CD8-positive, alpha-beta memory T cell (primary cell): ENCODE data around the gene TNRC6C. TPM values are rescaled to one million over a fixed set of nuclear protein-coding genes. Genes with fewer than 3 reads are reported as not detected.
A peak's percentile ranks its signal among the peaks of the same experiment; 100 is the strongest.

Source experiments
- CTCF ChIA-PET: fragments of 350-600 bp; sonication (Branson Sonifier 250); formaldehyde crosslinking; loops from one replicate; lab custom pipeline; 2021; ENCODE audit warnings: antibody characterized with exemption; lab: Charles Lee
- POLR2A ChIA-PET: fragments of 350-600 bp; sonication (Branson Sonifier 250); formaldehyde crosslinking; loops from one replicate; lab custom pipeline; 2021; ENCODE audit warnings: antibody characterized with exemption; lab: Charles Lee
- DNase-seq, 5 donors: peaks; one replicate each; pipeline versions ENCODE4 v3.0.0 to v3.0.0-alpha.2; 2020 to 2022; ENCODE audit warnings: mixed read lengths in 1 of 5
- H3K27ac ChIP-seq: one replicate; pipeline ENCODE4 v1.7.0; 2013; ENCODE audit warnings: low read depth, mild to moderate bottlenecking, low read length, moderate library complexity
- H3K27me3 ChIP-seq: 2 replicates; pipeline ENCODE4 v1.7.0; 2013; ENCODE audit warnings: low read length, mild to moderate bottlenecking; ENCODE audit not compliant: insufficient read depth, poor library complexity, severe bottlenecking
- H3K36me3 ChIP-seq: 2 replicates; pipeline ENCODE4 v1.7.0; 2013; ENCODE audit warnings: mild to moderate bottlenecking, low read length, moderate library complexity; ENCODE audit not compliant: insufficient read depth
- H3K4me1 ChIP-seq: 2 replicates; pipeline ENCODE4 v1.7.0; 2013; ENCODE audit warnings: mild to moderate bottlenecking, low read length, moderate library complexity; ENCODE audit not compliant: insufficient read depth
- H3K4me3 ChIP-seq: 2 replicates; pipeline ENCODE4 v1.7.0; 2013; ENCODE audit warnings: mild to moderate bottlenecking, low read length
- H3K9me3 ChIP-seq: 2 replicates; pipeline ENCODE4 v1.7.0; 2013; ENCODE audit warnings: mild to moderate bottlenecking, low read length
- H3K27ac Mint-ChIP-seq, 8 donors: one replicate each; pipeline ENCODE4 v1.8.0; 2020 to 2021; ENCODE audit warnings: mixed read lengths in 8 of 8, mild to moderate bottlenecking in 6 of 8, inconsistent platforms in 3 of 8, moderate library complexity in 3 of 8
- H3K27me3 Mint-ChIP-seq, 2 donors: one replicate each; pipeline ENCODE4 v1.8.0; 2020 to 2021; ENCODE audit warnings: mixed read lengths in 2 of 2, mild to moderate bottlenecking in 1 of 2, moderate library complexity in 1 of 2
- H3K36me3 Mint-ChIP-seq, 3 donors: one replicate each; pipeline ENCODE4 v1.8.0; 2020 to 2021; ENCODE audit warnings: mixed read lengths in 3 of 3, inconsistent platforms in 1 of 3, mild to moderate bottlenecking in 1 of 3
- H3K4me1 Mint-ChIP-seq, 3 donors: one replicate each; pipeline ENCODE4 v1.8.0; 2020 to 2021; ENCODE audit warnings: mixed read lengths in 3 of 3, inconsistent platforms in 1 of 3, mild to moderate bottlenecking in 1 of 3
- H3K4me3 Mint-ChIP-seq, 7 donors: one replicate each; pipeline ENCODE4 v1.8.0; 2020 to 2021; ENCODE audit warnings: mixed read lengths in 7 of 7, mild to moderate bottlenecking in 6 of 7, moderate library complexity in 4 of 7, inconsistent platforms in 2 of 7
- H3K9me3 Mint-ChIP-seq, 5 donors: one replicate each; pipeline ENCODE4 v1.8.0; 2020 to 2022; ENCODE audit warnings: mixed read lengths in 5 of 5, mild to moderate bottlenecking in 3 of 5, moderate library complexity in 2 of 5, inconsistent platforms in 1 of 5
- polyA plus RNA-seq: library from polyadenylated mRNA; unstranded; fragments of 300-500 nt; fragmentation: Illumina TruSeq; gene quantifications from one replicate; pipeline ENCODE4 v1.2.3, GENCODE V29; 2021
- total RNA-seq, 2 experiments: library from RNA; stranded (reverse); gene quantifications; one replicate each; pipeline ENCODE4 v1.2.3, GENCODE V29; 2021

Gene TNRC6C
- total and polyA plus RNA-seq, 3 experiments from 2014 or later = 7.4 to 28.1 (median 25.9) TPM

DNA sequence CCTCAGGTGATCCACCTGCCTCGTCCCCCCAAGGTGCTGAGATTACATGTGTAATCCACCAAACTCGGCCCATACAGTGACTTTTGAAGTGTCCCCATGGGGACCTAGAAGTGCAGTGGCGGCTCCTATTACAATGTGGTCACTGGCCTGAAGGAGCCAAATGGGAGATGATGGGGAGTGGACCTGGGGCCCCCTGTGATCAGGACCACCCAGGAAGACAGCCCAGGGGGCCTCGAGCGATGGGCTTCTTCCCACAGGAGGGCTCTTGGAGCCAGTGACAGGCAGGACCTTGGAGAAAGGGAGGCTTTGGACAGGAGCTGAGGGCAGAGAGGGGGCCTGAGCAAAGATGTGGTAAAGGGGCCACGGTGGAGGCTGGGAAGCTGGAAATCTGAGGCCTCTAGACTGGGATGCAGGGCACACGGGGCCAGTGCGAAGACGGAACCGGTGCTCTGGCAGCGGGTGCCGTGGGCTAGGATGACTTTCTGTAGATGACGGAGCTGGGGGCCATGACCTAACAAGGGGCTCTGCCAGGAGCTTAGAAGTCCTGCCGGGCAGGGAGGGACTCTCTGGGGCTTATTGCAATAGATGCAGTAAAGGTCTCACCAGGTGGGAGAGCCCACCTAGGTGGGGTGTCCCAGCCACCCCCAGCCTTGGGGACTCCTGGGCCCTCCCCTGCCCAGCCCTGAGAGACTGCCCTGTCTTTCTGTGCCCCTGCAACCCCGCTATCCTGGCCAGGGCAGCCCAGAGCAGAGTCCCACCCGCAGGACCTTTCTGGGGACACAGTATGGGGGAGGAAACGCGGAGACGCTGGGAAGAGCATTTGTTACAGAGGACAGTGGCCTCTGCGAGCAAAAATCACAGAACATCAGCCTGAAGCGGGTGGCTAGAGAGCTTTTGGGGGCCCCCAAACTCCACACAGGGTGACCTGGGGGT, 185.0 kb downstream of the TNRC6C start:
- ChIA-PET POLR2A (interaction anchor here (0.9 to 17.3 kb wide), 2 partner anchors 19 to 33 kb away, joined by 6 to 333 read pairs; partner anchors contain the start of genes TMC6 and TMC8), CTCF (interaction anchor here (0.8 to 2.1 kb wide), 5 partner anchors 22 to 107 kb away, joined by 3 to 11 read pairs (median 3); no protein-coding TSS in a partner anchor)
- no peak for DNase-seq
- H3K27me3 Mint-ChIP-seq = no peaks in the 10 kb centered on the region
- Histone ChIP-seq H3K4me1 (peaks cover 61% of the 10 kb centered on the region), H3K36me3 (peaks cover 13% of the 10 kb centered on the region), H3K27me3 (no peaks in the 10 kb centered on the region), H3K27ac (peak overlapping the region; percentile 51), H3K9me3 (no peaks in the 10 kb centered on the region), H3K4me3 (no peak overlapping the region)
- no peak overlapping the region for H3K4me3 Mint-ChIP-seq
- H3K27ac Mint-ChIP-seq = peak overlapping the region in 3 of 8 donors; percentile 42 to 77 (median 67)
- H3K9me3 Mint-ChIP-seq = no peaks in the 10 kb centered on the region
- peaks cover 26 to 56% (median 29%) of the 10 kb centered on the region in 3 donors for H3K4me1 Mint-ChIP-seq
- H3K36me3 Mint-ChIP-seq = peaks cover 0 to 27% (median 0%) of the 10 kb centered on the region in 3 donors

GRCh38 chr17:78144147-78144719, 185.7 kb downstream of the TNRC6C start:
- no peak for DNase-seq
- Histone ChIP-seq H3K27me3 (no peaks in the 10 kb centered on the region), H3K27ac (peak overlapping the region; percentile 51), H3K9me3 (no peaks in the 10 kb centered on the region), H3K4me1 (peaks cover 54% of the 10 kb centered on the region), H3K4me3 (no peak overlapping the region), H3K36me3 (peaks cover 13% of the 10 kb centered on the region)
- Mint-ChIP-seq H3K27me3 (no peaks in the 10 kb centered on the region), H3K4me1 (peaks cover 22 to 52% (median 22%) of the 10 kb centered on the region in 3 donors), H3K36me3 (peaks cover 0 to 24% (median 0%) of the 10 kb centered on the region in 3 donors), H3K9me3 (no peaks in the 10 kb centered on the region), H3K4me3 (no peak overlapping the region), H3K27ac (peak overlapping the region in 4 of 8 donors; percentile 12 to 77 (median 60))
- POLR2A ChIA-PET = interaction anchor here (1.3 to 17.3 kb wide), 2 partner anchors 10 to 20 kb away, joined by 4 to 333 read pairs; partner anchors contain the start of genes TMC6 and TMC8
- CTCF ChIA-PET = interaction anchor here (0.8 to 2.1 kb wide), 7 partner anchors 22 to 106 kb away, joined by 3 to 11 read pairs (median 3); partner anchors contain the start of gene TK1

GRCh38 chr17:78144736-78145641, 186.5 kb downstream of the TNRC6C start:
- no peaks in the 10 kb centered on the region for H3K27me3 ChIP-seq
- ChIA-PET CTCF (interaction anchor here (0.8 to 2.1 kb wide), 4 partner anchors 23 to 42 kb away, joined by 3 to 11 read pairs (median 3); partner anchors contain the start of gene TK1), POLR2A (interaction anchor here (1.3 to 17.3 kb wide), 2 partner anchors 10 to 20 kb away, joined by 4 to 333 read pairs; partner anchors contain the start of genes TMC6 and TMC8)
- Mint-ChIP-seq H3K27ac (peak overlapping the region in 1 of 8 donors; percentile 54), H3K27me3 (no peaks in the 10 kb centered on the region), H3K9me3 (no peaks in the 10 kb centered on the region), H3K4me3 (no peak overlapping the region), H3K4me1 (peaks cover 17 to 47% (median 18%) of the 10 kb centered on the region in 3 donors), H3K36me3 (peaks cover 0 to 20% (median 0%) of the 10 kb centered on the region in 3 donors)
- DNase-seq = no peak
- no peak overlapping the region for H3K4me3 ChIP-seq
- H3K9me3 ChIP-seq = no peaks in the 10 kb centered on the region
- H3K27ac ChIP-seq = peak overlapping the region; percentile 51
- H3K36me3 ChIP-seq = peaks cover 13% of the 10 kb centered on the region
- peaks cover 47% of the 10 kb centered on the region for H3K4me1 ChIP-seq

- Histone ChIP-seq H3K36me3 (peaks cover 11% of the 10 kb centered on the region), H3K4me1 (peaks cover 35% of the 10 kb centered on the region), H3K27me3 (no peaks in the 10 kb centered on the region), H3K4me3 (no peak overlapping the region), H3K27ac (no peak overlapping the region), H3K9me3 (no peaks in the 10 kb centered on the region)
- POLR2A ChIA-PET = no interaction called here
- Mint-ChIP-seq H3K36me3 (peaks cover 0 to 13% (median 0%) of the 10 kb centered on the region in 3 donors), H3K27me3 (no peaks in the 10 kb centered on the region), H3K4me1 (peaks cover 7 to 37% (median 10%) of the 10 kb centered on the region in 3 donors), H3K4me3 (no peak overlapping the region), H3K27ac (no peak overlapping the region), H3K9me3 (no peaks in the 10 kb centered on the region)
- CTCF ChIA-PET = interaction anchor here (1.4 kb wide), 1 partner anchor 34 kb away, joined by 4 read pairs; no protein-coding TSS in a partner anchor
- DNase-seq = no peak
These were observed 188.0 kb downstream of the TNRC6C start for GRCh38 chr17:78146471-78146869.

DNA sequence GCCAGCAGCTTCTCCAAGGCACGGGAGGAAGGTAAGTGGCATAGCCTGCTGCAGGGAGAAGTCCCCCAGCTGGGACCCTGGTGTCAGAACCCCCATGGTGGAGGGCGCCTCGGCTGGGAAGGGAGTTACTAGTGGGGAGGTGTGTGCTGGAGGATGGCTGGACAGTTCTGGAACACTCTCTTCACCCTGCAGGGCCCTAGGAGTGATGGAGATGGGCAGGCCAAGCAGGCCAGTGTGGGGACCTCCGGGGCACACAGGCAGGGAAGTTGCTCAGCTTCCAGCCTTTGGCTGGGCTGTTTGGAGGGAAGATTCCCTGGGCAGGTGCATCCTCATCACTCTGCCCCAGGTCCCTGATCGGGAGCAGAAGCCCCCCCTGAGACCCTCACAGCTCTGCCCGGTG, 188.4 kb downstream of the TNRC6C start:
- H3K4me1 Mint-ChIP-seq = peaks cover 7 to 33% (median 10%) of the 10 kb centered on the region in 3 donors
- ChIA-PET POLR2A (no interaction called here), CTCF (interaction anchor here (1.4 kb wide), 1 partner anchor 34 kb away, joined by 4 read pairs; no protein-coding TSS in a partner anchor)
- H3K9me3 Mint-ChIP-seq = no peaks in the 10 kb centered on the region
- Histone ChIP-seq H3K9me3 (no peaks in the 10 kb centered on the region), H3K27me3 (no peaks in the 10 kb centered on the region), H3K27ac (no peak overlapping the region), H3K4me1 (peaks cover 31% of the 10 kb centered on the region), H3K4me3 (no peak overlapping the region), H3K36me3 (peaks cover 8% of the 10 kb centered on the region)
- no peak overlapping the region for H3K4me3 Mint-ChIP-seq
- peaks cover 0 to 9% (median 0%) of the 10 kb centered on the region in 3 donors for H3K36me3 Mint-ChIP-seq
- H3K27ac Mint-ChIP-seq = no peak overlapping the region
- DNase-seq = no peak
- no peaks in the 10 kb centered on the region for H3K27me3 Mint-ChIP-seq

DNA sequence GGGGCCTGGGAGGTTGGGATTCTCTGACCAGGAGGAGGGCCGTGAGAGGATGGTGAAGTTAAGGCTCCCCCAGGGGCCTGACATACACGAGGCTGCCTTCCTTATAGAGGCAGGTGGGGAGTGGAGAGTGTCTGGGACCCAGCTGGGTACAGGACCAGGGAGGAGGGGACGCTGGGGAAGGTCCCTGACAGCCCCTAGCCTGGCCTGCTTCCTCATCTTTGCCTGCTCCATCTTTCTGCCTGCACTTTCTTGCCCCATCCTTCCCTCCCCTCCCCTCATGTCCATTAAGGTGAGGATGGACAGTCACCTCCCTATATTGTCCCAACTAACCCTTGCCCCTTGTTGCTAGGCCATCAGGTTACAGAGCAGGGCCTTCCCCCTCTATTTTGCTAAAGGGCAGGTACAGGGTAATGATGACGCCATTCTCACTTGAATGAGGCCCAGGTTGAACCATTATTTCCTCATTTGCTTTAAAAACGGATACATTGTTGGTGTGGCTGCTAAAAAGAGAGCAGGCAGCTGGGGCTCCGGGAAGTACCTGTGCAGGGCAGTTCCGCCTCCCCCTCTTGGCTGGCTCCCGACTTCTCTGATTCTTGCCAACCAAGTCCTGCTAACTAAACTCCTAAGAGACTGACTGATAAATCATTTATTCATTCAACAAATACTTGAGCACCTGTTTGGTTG, 189.0 kb downstream of the TNRC6C start:
- DNase-seq = no peak
- Histone ChIP-seq H3K27ac (no peak overlapping the region), H3K4me3 (no peak overlapping the region), H3K9me3 (no peaks in the 10 kb centered on the region), H3K36me3 (peaks cover 3% of the 10 kb centered on the region), H3K4me1 (peaks cover 25% of the 10 kb centered on the region), H3K27me3 (no peaks in the 10 kb centered on the region)
- ChIA-PET CTCF (interaction anchor here (1.0 to 1.6 kb wide), 3 partner anchors 9 to 35 kb away, joined by 3 to 5 read pairs (median 4); no protein-coding TSS in a partner anchor), POLR2A (no interaction called here)
- Mint-ChIP-seq H3K4me1 (peaks cover 4 to 27% (median 9%) of the 10 kb centered on the region in 3 donors), H3K36me3 (peaks cover 0 to 3% (median 0%) of the 10 kb centered on the region in 3 donors), H3K9me3 (no peaks in the 10 kb centered on the region), H3K27ac (peak overlapping the region in 3 of 8 donors; percentile 17 to 72 (median 26)), H3K27me3 (no peaks in the 10 kb centered on the region), H3K4me3 (no peak overlapping the region)
